RKO (cell line): ENCODE results near the gene CAPN9.
"Not testable (repeated sequence)": the region's sequence is repeated elsewhere in the genome, so short reads cannot be mapped to it uniquely, and the experiment has no call there.

Experiments used
- DNase-seq: peaks from one replicate; pipeline ENCODE4 v3.0.0-alpha.2; 2016; ENCODE audit warnings: low spot score

CAPN9 gene

DNA sequence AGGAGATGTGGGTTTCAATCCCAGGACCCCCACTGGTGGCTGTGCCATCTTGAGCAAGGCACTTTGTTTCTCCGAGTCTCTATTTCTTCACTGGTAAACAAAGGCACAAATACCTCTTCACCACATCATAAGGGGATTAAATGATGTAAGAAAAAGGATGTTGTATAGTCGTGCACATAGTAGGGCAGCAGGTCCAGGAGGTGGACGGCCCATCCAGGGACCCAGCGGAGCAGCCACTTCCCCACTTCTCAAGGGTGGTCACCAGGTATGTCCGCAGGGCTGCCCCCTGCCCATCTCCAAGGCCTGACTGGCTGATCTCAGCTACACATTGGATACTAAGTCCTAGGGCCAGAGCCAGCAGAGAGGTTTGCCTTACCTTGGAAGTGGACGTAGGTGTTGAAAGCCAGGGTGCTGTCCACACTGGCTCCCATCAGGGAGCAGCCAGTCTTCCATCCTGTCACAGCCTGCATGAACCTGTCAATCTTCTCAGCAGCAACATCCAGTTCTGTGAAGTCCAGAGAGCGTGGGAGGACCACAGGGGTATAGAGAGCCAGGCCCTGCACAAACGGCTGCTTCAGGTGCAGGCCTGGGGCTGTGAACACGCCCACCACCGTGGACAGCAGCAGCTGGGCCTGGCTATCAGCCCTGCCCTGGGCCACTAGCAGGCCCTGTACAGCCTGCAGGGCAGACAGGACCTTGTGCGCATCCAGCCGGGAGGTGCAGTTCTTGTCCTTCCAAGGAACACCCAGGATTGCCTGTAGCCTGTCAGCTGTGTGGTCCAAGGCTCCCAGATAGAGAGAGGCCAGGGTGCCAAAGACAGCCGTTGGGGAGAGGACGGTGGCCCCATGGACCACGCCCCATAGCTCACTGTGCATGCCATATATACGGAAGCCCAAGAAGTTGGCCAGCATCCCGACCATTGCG is 37.3 kb upstream of the CAPN9 start:
- no peak for DNase-seq

DNA sequence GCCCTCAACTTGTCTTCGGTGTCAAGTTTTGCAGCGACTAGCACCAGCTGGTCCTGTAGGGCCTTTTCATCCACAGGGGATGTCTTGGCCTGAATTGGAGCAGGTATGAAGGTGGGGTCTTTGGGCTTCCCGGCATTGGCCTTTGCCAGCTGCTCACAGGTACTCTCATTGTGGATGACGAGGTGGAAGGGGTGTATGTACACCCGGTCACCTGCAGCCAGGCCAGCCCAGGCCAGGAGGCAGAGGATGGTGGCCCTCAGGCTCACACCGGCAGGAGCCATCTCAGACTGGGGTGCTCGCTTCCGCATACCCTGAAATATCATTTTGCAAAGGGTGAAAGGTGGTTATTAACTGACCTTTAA is 36.7 kb upstream of the CAPN9 start:
- DNase-seq, result no peak

DNA sequence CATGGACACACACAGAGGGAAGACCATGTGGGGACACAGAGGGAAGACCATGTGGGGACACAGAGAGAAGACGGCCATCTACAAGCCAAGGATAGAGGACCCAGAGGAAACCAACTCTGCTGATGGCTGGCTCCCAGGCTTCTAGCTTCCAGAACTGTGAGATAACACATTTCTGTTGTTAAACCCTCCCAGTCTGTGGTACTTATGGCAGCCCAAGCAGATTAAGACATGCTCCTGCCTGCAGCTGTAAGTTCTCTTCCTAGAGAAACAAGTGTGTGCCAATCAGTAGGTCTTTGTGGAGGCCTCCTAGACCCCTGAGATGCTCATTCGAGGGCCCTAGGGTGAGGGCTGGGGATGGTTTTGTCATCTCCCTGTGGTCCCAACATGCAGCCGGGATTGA is 35.9 kb upstream of the CAPN9 start:
- DNase-seq, result no peak

DNA sequence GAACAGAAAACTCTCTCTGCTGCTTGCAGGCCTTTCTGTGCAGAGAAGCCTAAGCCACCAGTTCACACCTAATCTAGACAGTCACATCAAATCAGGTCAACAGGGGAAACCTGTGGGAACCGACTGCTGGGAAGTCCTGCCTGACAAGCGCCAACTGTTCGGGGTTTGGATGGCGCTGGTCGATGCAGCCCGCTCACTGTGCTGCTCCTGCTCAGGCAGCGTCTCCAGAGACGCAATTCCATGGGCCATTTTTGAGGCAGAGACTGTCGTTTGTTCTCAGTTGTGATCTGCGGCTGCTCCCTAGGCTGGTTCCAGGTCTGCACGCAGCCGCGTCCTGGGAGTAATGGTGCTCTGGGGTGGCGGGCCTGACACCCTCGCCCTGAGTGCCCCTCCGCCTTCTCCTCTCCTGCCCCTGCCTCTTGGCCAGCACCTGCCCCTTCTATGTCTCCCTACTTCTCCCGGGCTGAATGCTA is 34.7 kb upstream of the CAPN9 start:
- DNase-seq, result no peak

DNA sequence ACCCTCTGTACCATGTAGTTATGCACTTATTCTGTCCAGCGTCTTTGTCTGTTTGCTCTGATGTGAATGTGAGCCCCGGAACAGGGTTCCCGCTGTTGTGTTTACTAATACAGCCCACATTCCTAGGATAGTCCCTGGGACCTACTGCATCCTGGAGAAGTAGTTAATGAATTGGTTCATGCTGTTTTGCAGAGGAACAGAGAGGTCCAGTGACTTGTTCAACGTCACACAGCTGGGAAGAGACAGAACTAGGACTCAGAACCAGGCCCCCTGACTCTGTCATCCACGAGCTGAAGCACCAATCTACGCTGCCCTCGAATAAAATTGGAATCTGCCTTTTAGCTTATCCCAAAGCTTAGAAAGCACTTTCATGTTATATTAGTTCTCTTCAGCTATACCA is 34.0 kb upstream of the CAPN9 start:
- DNase-seq, result no peak

DNA sequence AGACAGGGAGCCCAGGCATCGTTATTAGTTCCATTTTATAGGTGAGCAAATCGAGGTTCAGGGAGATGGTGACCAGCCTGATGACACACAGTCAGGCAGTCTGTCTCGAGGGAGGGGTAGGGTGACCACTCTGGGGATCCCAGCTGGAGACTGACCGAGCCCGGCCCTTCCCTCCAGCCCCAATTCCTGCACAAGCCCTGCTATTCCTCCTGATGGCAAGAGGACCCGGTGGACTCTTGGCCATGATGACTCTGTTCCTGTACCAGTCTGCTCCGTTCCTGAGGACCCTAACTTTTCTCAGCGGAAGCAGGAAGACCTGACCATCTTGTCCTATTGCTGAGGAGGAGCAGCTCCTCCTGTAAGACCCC is 33.7 kb upstream of the CAPN9 start:
- no peak for DNase-seq

DNA sequence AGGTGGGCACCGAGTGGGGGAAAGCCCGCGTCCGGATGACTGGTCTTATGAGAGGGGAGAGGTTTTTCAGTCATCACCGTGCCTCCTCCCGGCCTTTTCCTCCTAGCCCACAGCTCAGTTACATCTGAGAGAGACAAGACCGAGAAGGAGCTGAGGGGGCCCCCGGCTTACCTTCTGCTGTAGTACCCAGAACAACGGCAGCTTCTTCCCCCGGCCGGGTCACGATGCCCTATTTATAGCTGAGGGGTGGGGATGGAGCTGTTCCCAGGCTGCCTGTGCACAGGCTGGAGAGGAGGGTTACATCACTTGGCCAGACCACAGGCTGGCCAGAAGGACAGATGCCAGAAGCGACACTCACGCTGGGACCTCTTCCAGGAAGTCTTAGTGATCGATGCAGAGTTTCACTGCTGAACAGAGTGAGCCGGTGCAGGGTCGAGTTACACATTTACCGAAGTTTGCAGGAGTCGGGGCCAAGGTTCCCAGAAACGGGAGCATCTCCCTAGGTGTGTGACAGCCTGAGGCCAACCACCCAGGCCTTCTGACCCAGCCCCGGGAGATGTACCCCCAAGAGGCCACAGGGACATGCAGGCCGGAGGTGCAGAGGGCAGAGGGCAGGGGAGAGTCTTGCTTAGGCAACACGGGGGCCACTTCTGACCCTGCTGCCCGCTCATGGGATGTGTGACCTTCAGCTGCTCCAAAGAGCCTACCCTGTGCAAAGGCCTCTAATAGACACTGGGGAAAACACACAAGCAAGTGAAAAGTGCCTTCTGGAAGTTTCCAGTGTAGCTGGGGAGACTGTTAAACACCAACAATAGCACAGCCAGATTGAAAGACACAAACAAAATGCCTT is 33.0 kb upstream of the CAPN9 start, which contains the start of gene AGT:
Gene AGT (minus strand): TSS at position 208 of the 850 bp plus-strand sequence. CDS start 3,299 bp downstream, outside the sequence.
- DNase-seq, result no peak

DNA sequence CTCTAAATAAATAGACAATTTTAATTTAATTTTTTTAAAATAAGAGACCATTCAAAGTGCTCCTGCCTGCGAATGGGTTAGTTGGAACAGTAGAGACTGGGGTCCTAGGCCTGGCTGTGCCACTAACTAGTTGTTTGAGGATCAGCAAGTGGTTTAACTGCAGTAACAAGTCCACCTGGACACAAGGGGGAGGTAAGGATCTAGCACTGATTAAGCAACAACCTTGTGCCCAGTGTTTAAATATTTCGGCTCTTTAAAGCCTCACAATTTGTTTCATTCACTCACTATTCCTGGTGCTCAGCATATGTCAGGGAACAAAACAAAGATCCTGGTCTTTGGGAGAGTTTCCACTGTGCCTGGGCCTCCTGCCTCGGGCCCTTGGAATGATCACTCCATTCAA is 31.7 kb upstream of the CAPN9 start:
- no peak for DNase-seq

DNA sequence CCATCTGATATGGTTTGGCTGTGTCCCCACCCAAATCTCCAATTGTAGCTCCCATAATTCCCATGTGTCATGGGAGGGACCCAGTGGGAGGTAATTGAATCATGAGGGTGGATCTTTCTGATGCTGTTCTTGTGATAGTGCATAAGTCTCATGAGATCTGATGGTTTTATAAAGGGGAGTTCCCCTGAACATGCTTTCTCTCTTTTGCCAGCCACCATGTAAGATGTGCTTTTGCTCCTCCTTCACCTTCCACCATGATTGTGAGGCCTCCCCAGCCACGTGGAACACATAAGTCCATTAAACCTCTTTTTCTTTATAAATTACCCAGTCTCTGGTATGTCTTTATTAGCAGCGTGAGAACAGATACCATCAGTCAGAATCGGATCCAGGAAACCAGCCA is 30.7 kb upstream of the CAPN9 start:
- DNase-seq, result not testable (repeated sequence)

DNA sequence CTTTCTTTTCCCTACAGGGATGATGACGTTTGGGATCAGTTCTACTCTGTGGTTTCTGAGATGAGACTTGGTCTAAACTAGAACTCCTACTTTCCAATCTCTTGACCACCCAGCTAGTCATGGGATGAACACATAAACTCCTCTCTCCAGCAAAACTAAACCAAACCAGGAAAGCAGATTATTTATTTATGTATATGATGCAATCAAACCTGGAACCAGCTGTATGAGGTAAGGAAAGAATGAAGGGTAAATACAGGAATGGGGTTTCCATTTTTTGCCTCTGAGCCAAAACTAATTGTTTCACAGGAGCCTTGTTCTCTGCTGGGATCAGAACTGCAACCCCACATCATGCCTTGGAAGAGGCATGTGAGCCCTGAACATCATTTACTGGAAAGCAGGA is 29.9 kb upstream of the CAPN9 start:
- no peak for DNase-seq

DNA sequence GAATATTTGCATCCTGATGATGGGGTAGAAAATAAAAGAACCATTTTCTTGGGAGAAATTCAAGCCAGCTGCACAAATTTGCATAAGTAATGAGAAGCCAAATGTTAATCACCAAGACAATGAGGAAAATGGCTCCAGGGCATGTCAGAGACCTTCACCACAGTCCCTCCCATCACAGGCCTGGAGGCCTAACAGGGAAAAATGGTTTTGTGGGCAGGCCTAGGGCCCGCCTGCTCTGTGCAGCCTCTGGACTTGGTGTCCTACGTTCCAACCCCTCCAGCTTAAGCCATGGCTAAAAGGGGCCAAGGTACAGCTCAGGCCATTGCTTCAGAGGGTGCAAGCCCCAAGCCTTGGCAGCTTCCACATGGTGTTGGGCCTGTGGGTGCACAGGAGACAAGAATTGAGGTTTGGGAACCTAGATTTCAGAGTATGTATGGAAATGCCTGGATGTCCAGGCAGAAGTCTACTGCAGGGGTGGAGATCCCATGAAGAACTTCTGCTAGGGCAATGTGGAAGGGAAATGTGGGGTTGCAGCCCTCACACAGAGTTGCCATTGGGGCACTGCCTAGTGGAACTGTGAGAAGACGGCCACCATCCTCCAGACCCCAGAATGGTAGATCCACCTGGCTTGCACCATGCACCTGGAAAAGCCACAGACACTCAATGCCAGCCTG is 25.2 kb upstream of the CAPN9 start:
- DNase-seq, result not testable (repeated sequence)

DNA sequence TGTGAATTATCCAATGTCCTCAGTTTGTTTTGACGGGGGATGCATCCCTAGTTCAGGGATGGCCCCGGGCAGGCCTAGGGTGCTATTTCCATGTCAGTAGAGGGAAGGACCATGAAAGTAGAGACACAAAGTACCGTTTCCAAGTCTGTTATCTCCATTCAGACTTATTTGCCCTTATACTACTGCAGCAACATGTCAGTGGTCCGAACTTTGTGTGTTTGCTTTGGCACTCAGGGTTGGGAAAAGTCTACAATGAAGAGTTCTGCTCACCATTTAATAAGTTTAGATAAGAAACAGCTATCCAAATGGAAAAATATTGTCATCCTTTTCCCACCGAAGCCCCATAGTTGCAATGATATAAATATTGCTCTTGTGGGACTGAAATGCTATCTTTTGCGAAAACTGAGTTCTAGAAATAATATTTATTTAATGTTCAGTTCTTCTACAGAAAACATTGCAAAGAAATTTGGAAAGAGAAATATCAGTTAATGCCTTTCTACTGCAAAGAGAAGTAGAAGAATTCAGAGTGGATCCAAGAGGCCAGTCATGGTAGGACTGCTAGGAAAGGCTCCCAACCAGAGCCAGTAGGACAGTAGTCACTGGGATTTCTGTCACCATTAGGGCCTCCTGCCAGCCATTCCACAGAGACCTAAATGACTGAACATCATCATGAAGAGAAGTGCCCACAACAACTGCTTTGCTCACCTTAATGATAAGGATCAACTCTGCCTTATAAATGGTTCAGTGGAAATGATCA is 21.8 kb upstream of the CAPN9 start:
- no peak for DNase-seq

DNA sequence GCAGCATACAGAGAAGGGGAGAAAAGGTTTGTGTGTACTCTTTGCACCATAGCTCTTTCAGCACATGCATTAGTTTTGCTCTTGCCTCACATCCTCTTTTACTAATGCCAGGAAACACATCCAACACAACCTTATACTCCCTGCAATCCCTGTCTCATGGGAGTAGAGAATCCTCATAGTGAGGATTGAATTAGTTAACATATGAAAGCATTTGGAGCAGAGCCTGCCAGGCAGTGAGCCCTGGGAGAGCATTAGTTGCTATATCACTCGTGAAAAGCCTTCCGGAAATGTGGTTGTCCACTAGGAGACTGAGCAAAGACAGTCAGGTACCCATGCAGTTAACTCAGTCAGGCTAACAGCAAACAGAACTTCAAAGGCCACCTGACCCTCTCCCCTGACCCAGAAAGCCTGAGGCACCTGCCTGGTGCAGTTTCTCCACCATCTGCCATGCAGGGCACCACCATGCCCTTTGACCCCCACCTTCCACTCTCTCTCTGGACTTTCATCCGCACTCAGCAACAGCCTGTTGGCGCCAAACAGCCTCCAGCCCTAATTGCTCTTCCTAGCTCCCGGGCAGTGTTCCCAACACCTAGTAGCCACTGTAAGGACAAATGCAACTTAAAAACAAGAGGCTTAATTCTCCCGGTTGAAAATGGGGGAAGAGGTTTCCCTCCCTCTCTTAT is 18.3 kb upstream of the CAPN9 start:
- DNase-seq, result no peak

DNA sequence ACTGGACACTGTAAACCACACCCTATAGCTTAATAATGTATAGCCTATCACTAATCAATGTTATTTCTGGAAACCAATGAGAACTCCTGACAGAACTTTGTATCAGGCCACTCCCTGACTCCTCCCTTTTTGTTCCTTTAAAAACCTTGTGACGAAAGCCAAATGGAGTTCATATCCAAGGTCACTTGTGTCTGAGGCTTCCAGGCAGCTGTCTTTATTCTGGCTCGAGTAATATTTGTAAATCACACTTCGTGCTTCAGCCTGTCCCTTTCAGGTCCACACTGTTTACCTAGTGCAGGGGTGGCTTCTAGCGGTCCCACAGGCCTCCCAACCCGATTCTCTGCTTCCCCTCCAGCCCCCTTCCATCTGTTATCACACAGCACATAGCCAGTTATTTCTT is 16.2 kb upstream of the CAPN9 start:
- no peak for DNase-seq

DNA sequence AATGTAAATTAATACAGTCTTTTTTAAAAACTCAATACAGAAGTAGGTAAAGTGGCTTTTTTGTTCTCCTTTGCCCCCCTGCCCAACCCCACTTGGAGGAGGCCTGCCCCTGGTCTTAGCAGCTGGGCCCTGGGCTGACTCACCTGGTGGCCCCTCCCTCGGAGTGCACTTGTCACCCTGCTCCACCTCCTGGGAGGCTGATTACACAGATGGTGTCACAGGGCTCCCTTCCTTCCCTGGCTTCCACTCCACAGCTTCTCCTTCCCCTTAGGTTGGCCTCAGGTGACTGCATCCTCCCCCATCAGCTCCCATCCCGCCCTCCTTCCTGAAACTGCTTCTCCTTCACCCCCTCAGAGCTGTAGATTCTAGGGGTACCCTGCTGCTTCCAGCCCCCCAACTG is 11.7 kb upstream of the CAPN9 start:
- no peak for DNase-seq

DNA sequence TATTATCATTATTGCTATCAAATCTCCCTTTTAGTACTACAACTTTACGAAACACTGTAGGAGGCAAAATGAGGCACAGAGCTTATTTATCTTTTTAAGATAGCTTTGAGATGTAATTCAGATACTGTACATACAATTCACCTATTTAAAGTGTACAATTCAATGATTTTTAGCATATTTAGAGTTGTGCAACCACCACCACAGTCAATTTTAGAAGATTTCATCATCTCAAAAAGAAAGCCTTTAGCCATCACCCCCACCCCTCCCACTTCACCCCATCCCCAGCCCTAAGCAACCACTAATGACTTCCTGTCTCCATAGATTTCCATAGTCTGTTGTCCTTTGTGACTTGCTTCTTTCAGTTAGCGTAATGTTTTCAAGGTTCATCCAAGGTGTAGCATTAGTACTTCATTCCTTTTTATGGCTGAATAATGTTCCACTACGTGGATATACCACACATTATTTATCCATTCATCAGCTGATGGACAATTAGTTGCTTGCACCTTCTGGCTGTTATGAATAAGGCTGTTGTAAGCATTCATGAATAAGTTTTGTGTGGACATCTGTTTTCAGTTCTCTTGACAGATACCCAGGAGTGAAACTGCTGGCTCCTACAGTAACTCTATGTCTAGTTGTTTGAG is 9.4 kb upstream of the CAPN9 start:
- DNase-seq, result no peak

DNA sequence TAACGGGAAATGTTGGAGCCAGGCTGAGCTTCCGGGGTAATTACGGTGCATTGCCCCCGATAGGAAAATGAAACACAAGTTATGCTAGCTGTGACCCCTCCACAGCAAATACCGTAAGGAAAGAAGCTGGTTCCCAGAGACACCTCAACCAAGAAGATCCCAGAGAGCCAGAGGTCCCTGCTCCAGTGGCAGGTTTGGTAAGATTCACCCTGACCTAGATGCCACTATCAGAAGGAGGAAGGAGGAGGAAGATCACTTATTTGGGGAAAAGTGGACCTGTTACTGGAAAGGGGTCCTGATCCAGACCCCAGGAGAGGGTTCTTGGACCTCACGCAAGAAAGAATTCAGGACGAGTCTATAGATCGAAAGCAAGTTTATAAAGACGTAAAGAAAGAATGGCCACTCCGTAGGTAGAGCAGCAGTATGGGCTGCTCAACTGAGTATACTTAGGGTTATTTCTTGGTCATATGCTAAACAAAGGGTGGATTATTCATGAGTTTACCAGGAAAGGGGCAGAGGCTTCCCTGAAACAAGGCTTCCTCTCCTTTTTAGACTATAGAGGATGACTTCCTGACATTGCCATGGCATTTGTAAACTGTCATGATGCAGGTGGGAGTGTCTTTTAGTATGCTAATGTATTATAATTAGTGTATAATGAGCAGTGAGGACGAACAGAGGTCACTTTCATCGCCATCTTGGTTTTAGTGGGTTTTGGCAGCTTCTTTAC is 7.5 kb upstream of the CAPN9 start:
- DNase-seq, result no peak

DNA sequence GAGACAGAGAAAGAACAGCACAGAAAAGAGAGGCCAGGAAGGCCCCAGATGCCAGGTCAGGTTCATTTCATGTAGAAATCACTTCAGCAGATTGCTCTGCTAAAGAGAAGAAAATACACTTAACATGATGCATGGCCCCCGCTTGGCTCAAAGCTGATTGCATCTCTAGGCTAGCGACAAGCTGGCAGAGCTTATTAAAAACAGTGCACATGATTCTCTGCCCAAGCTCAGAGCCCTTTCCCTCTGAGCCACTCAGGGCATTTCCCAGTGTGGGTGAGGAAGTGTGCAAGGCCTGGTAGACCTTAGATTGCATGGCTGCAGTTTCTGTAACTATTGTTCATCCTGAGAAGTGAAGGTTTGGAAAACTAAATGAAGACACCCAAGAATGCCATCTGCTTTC is 3.3 kb upstream of the CAPN9 start:
- no peak for DNase-seq

DNA sequence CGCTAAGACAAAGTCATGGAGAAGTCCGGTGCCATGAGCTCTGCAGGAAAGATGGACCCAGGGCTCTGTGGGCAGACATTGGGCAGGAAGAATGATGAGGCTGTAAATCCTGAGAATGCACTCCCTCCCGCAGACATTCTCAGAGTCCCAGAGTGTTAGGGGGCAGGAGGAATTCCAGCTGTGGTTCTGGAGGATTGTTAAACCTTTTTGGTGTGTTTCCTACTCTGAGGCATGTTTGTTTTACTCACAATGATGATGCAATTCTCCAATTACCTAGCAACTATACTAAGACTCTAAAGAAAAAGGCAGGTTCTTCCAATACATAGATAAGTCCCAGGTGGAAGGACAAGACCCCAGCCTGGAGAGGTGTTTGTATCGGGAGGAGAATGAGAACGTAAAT is 2.8 kb upstream of the CAPN9 start:
- no peak for DNase-seq

DNA sequence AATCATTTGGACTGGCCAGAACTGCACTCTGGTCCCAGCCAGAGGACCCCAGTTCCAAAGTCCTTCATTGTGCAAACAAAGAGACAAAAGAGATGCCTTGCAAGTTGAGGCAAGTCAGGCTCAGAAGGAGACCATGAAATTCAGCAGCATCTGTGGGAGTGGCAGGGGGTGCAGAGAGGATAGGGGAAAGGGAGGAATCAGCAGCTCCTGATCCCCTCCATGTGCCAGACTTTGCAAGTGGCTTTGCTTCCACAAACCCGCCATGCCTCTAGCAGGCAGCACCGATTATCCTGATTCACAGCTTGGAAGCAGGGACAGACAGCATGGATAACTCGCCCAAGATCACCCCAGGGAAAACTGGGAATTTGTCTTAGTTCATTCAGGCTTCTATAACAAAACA is 2.1 kb upstream of the CAPN9 start:
- DNase-seq, result no peak
